Measurements from ENCODE around the gene ZC3H7B.
"Not testable (repeated sequence)": the region's sequence is repeated elsewhere in the genome, so short reads cannot be mapped to it uniquely, and the experiment has no call there.

The ZC3H7B gene

GRCh38 chr22:41382610-41383009 lies 81.3 kb downstream of the ZC3H7B start:
- DNase-seq (ENCODE audit: low read depth): no peak

- DNase-seq (ENCODE audit: low read depth): no peak
Measured at GRCh38 chr22:41383085-41383484, 81.8 kb downstream of the ZC3H7B start.

- DNase-seq (ENCODE audit: low read depth): no peak
Measured at GRCh38 chr22:41384128-41384527, 82.8 kb downstream of the ZC3H7B start.

DNA sequence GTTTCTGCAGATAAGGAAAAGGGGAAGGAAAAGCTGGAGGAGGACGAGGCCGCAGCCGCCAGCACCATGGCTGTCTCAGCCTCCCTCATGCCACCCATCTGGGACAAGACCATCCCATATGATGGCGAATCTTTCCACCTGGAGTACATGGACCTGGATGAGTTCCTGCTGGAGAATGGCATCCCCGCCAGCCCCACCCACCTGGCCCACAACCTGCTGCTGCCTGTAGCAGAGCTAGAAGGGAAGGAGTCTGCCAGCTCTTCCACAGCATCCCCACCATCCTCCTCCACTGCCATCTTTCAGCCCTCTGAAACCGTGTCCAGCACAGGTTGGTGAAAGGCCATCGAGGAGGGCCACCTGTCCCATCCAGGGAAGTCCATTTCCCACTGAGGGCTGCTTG lies 86.0 kb downstream of the ZC3H7B start:
- no peak for DNase-seq (ENCODE audit: low read depth)

DNA sequence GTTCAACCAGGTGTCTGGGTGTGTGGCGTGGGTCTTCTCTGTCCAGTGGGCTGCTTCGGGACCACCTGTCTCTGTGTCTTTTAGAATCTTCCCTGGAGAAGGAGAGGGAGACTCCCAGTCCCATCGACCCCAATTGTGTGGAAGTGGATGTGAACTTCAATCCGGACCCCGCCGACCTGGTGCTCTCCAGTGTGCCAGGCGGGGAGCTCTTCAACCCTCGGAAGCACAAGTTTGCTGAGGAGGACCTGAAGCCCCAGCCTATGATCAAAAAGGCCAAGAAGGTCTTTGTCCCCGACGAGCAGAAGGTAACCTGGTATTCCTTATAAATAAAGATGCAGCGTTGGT lies 92.7 kb downstream of the ZC3H7B start:
- DNase-seq (ENCODE audit: low read depth): no peak

GRCh38 chr22:41395531-41396240 lies 94.4 kb downstream of the ZC3H7B start:
- no peak for DNase-seq (ENCODE audit: low read depth)

DNA sequence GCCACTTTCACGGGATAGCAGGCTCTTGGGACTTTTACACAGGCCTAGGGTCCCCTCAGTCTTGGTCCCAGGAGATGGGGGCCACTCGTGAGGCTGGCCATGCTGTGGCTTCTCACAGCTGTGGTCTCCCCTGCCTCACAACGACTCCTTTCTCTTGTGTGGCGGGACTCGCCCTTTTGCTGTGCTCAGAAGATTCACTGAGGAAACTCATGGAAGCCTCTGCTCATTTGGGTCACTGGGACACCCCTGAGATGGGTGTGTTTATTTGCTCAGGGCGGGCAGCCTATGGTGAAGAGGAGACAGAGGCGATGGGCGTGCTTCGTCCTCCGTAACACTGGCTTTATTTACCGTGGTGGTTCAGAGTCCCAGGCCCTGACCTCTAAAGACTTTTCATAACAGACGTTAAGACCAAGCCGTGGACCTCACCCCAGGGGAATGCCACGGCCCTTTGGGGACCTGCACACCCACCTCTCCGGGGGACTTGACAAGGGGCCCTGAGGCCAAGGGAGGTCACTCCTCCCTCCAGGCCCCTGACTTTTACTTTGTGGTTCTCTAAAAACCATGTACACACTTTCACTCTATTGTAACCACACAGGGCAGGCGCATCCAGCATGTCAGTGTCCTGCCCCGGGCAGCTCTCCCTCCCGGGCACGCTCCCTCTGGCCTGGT lies 96.0 kb downstream of the ZC3H7B start:
- no peak for DNase-seq (ENCODE audit: low read depth)

DNA sequence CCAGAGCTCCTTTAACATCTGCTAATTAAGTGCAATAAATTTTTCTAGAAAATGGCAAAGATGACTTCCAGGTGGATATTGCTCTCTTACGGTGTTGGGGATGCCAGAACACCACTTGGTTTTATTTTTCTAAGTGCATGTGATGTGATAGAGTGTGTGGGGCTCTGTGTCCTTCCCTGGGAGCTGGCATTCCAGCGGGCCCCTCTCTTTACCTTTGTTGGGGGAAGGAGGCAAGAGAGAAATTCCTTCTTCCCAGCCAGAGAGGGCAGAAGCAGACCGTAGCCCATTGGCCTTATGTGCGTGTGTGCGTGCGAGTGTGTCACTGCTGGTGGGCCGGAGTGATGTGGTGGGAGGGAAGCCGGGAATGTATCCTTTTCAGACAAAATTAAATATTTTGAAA lies 97.6 kb downstream of the ZC3H7B start:
- DNase-seq (ENCODE audit: low read depth): no peak

DNA sequence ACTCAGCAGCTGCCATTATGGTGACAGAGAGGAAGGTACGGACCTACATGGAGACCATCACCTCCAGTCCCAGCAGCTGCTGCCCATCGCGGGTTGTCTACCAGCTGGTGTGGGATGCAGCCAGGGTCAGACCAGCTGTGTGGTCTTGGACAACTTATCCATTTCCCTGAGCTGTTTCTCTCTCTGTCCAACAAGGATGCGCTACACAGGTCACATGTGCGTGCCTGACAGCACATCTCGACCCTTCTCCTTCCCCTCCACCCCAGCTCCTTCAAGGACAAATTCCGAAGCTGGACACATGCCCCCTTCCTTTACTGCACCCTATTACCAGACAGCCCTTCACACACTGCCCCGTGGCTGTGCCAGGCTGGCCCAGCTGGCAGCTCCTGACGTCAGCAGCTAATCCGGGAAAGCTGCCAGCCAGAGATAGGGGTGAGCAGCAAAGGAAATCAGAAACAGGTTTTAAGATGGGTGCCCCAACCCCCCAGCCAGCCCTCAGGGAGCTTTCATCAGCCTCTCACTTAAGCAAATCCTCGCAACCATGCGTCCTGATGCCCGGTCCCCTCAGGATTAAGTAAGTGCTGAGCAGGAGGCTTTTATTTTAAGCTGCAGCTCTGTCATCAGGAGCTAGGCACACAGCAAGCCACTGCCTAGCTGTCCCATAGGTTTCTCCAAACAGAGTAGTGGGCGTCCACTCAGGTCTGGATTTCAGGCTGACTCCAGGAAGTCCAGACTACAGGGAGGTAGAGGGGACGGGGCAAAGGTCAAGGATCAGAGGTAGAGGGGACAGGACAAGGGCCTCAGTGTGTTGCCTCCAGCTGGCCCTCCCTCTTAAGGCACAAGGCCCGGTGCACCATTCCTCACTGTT lies 100.7 kb downstream of the ZC3H7B start:
- DNase-seq (ENCODE audit: low read depth): peak; percentile 87

GRCh38 chr22:41402851-41403250 lies 101.5 kb downstream of the ZC3H7B start:
- not testable (repeated sequence) for DNase-seq (ENCODE audit: low read depth)

GRCh38 chr22:41403532-41404318 lies 102.4 kb downstream of the ZC3H7B start:
- DNase-seq (ENCODE audit: low read depth): peak; percentile 87

- no peak for DNase-seq (ENCODE audit: low read depth)
Measured at GRCh38 chr22:41405588-41405987, 104.3 kb downstream of the ZC3H7B start.

GRCh38 chr22:41406410-41406809 lies 105.1 kb downstream of the ZC3H7B start:
- no peak for DNase-seq (ENCODE audit: low read depth)

- no peak for DNase-seq (ENCODE audit: low read depth)
Measured at GRCh38 chr22:41407433-41407832, 106.1 kb downstream of the ZC3H7B start.

GRCh38 chr22:41408665-41409064 lies 107.3 kb downstream of the ZC3H7B start:
- DNase-seq (ENCODE audit: low read depth): no peak
